Measurements from ENCODE around the gene LRRN2.

DNA sequence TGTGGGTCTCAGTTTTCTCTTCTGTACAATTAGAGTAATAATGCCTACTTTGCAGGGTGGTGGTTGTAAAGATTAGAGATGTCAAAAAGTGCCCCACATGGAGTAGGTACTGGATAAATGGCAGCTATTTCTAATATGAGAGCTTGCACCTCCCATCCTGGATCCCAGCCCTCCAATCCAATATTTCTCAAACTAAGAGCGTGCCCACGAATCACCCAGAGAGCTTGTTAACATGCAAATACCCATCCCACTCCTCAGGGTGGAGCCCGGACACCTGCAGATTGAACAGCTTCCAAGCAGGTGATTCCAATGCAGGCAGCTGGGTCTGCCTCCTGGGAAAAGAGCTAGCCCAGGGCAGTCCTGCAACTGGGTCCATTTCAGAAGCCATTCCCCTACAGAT is 33.0 kb downstream of the LRRN2 start:
- TF ChIP-seq TAF1 (IDR thresholded peaks at IDR 0.05; ENCODE audit: low read depth, low read length) (no peak), POLR2A (IDR thresholded peaks at IDR 0.05; ENCODE audit: low read depth, low read length) (no peak), PAX5 (IDR thresholded peaks at IDR 0.05; ENCODE audit: insufficient read depth, low read length, severe bottlenecking) (no peak), POU2F2 (IDR thresholded peaks at IDR 0.05; ENCODE audit: low read depth, low read length) (no peak), SPI1 (IDR thresholded peaks at IDR 0.05; ENCODE audit: low read depth, low read length) (no peak)

Data from GM12891 (cell line).